ENCODE results near the gene CCDC149. TPM values are rescaled to one million over a fixed set of nuclear protein-coding genes. Genes with fewer than 3 reads are reported as not detected.

CCDC149 gene
- total and polyA plus RNA-seq, 5 donors from 2014 or later, result not detected

DNA sequence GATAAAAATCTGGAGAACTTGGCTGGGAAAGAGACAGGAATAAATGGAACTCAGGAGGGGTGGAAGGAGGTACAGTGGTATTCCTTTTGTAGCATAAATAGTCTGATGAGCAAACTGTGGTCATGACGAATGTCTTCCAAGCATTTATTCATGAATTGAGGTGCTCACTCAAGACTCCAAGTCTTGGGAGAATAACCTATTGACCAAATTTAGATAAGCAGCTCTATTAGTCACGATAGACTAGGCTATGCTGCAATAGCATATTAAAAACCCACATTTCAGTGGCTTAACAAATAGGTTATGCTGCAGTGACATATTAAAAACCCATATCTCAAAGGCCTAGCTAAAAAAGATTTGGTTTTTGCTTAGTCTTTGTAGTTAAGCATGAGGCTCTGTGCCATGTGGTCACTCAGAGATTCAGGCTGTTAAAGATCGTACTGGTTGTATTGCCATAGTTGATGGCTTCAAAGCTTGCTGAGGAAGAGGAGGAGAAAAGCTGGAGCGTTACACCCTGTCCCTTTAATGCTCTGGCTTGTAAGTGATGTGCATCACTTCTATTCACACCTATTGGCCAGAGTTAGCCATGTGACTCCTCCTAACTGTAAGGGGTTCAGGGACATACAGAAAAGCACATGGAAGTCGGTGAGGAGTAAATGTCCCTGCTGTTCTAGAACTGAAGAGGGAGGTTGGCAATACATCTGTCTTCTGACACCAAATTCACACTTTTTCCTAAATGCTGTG is 24.5 kb upstream of the CCDC149 start:
- Mint-ChIP-seq H3K4me1 (no peaks in the 10 kb centered on the region), H3K36me3 (no peaks in the 10 kb centered on the region), H3K4me3 (no peak overlapping the region), H3K27me3 (peaks cover 6% of the 10 kb centered on the region), H3K9me3 (peaks cover 2 to 23% (median 5%) of the 10 kb centered on the region in 7 donors), H3K27ac (no peak overlapping the region)
- Histone ChIP-seq H3K27me3 (ENCODE audit: control insufficient read depth, insufficient read depth, low read length) (no peaks in the 10 kb centered on the region), H3K36me3 (ENCODE audit: control insufficient read depth, insufficient read depth, low read length) (no peaks in the 10 kb centered on the region), H3K9me3 (ENCODE audit: control insufficient read depth in 2 of 2, low read length in 2 of 2) (no peaks in the 10 kb centered on the region), H3K27ac (ENCODE audit: insufficient read depth, low read length, poor library complexity, severe bottlenecking) (no peak overlapping the region), H3K4me3 (ENCODE audit: low read depth, low read length) (no peak overlapping the region), H3K4me1 (ENCODE audit: control insufficient read depth, insufficient read depth, low read length, poor library complexity, severe bottlenecking) (no peaks in the 10 kb centered on the region)
- DNase-seq (no peak), ATAC-seq (ENCODE audit: low read depth in 2 of 2) (no peak)

DNA sequence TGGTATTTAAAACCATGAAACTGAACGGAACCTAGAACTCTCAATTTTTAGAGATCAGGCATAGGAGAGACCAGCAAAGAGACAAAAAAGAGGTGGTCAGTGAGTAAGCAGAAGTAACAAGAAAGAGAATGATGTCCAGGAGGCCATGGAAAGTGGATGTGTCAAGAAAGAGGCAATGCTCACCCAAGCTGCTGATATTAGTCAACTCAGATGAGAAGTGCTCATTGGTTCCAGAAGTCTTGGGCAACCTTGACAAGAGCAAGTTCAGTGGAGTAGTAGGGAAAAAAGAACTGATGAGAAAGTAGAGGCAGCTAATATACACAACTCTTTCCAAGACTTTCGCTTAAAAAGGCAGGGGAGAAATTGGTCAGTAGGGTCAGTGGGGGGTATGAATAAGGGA is 23.0 kb upstream of the CCDC149 start:
- H3K27ac ChIP-seq (ENCODE audit: insufficient read depth, low read length, poor library complexity, severe bottlenecking), result no peak overlapping the region
- H3K4me1 ChIP-seq (ENCODE audit: control insufficient read depth, insufficient read depth, low read length, poor library complexity, severe bottlenecking), result no peaks in the 10 kb centered on the region
- Mint-ChIP-seq H3K4me1 (no peaks in the 10 kb centered on the region), H3K36me3 (no peaks in the 10 kb centered on the region), H3K9me3 (peaks cover 1 to 23% (median 5%) of the 10 kb centered on the region in 7 donors), H3K27me3 (peaks cover 6% of the 10 kb centered on the region), H3K27ac (peak overlapping the region in 1 of 3 donors; percentile 53), H3K4me3 (no peak overlapping the region)
- no peak for DNase-seq
- H3K27me3 ChIP-seq (ENCODE audit: control insufficient read depth, insufficient read depth, low read length), result no peaks in the 10 kb centered on the region
- no peak overlapping the region for H3K4me3 ChIP-seq (ENCODE audit: low read depth, low read length)
- no peaks in the 10 kb centered on the region for H3K36me3 ChIP-seq (ENCODE audit: control insufficient read depth, insufficient read depth, low read length)
- no peak for ATAC-seq (ENCODE audit: low read depth in 2 of 2)
- no peaks in the 10 kb centered on the region for H3K9me3 ChIP-seq (ENCODE audit: control insufficient read depth in 2 of 2, low read length in 2 of 2)

DNA sequence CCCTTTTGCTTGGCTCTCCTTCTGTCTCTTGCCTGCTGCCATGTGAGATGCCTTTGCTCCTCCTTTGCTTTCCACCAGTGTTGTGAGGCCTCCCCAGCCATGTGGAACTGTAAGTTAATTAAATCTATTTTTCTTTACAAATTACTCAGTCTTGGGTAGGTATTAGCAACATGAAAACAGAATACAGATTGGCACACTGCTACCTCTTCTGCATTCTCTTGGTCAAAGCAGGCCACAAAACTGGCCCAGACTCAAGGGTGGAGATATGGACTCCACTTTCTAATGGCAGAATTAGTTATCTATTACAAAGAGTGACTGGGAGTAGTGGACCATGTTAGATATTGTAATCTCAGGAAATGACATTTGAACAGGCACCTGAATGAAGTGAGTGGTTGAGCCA is 21.5 kb upstream of the CCDC149 start:
- ATAC-seq (ENCODE audit: low read depth in 2 of 2), result no peak
- H3K4me1 Mint-ChIP-seq, result no peaks in the 10 kb centered on the region

DNA sequence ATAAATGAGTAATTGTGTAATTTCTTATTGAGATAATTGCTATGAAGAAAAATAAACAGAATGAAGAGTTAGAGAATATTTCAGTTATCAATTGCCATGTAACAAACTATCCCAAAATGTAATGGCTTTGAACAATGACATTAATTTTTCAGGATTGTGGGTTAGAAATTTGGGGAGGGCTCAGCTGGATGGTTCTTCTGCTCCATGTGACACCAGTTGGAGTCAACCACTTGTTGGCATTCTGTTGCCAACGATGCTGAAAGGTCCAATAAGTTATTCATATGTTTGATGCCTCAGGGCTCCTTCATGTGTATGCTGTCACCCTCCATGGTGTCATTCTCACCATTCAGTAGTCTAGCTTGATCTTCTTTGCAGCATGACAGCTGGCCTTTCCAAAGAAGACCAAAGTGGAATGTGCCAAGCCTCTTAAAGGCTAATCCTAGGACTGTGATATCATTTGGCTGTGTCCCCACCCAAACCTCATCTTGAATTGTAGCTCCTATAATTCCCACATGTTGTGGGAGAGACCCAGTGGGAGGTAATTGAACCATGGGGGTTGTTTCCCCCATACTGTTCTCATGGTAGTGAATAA is 20.9 kb upstream of the CCDC149 start:
- H3K27ac ChIP-seq (ENCODE audit: insufficient read depth, low read length, poor library complexity, severe bottlenecking), result no peak overlapping the region
- H3K4me3 ChIP-seq (ENCODE audit: low read depth, low read length), result no peak overlapping the region
- no peak overlapping the region for H3K27ac Mint-ChIP-seq
- no peaks in the 10 kb centered on the region for H3K9me3 ChIP-seq (ENCODE audit: control insufficient read depth in 2 of 2, low read length in 2 of 2)
- DNase-seq (no peak), ATAC-seq (ENCODE audit: low read depth in 2 of 2) (no peak)
- H3K4me3 Mint-ChIP-seq, result no peak overlapping the region
- H3K36me3 Mint-ChIP-seq, result no peaks in the 10 kb centered on the region
- H3K4me1 ChIP-seq (ENCODE audit: control insufficient read depth, insufficient read depth, low read length, poor library complexity, severe bottlenecking), result no peaks in the 10 kb centered on the region
- H3K27me3 ChIP-seq (ENCODE audit: control insufficient read depth, insufficient read depth, low read length), result no peaks in the 10 kb centered on the region
- H3K27me3 Mint-ChIP-seq, result peaks cover 6% of the 10 kb centered on the region
- no peaks in the 10 kb centered on the region for H3K4me1 Mint-ChIP-seq
- H3K9me3 Mint-ChIP-seq, result peaks cover 1 to 23% (median 5%) of the 10 kb centered on the region in 7 donors
- no peaks in the 10 kb centered on the region for H3K36me3 ChIP-seq (ENCODE audit: control insufficient read depth, insufficient read depth, low read length)

More for the DNA sequence above, 21.5 kb upstream of the CCDC149 start:
- Mint-ChIP-seq H3K27me3 (peaks cover 6% of the 10 kb centered on the region), H3K4me3 (no peak overlapping the region), H3K36me3 (no peaks in the 10 kb centered on the region), H3K27ac (no peak overlapping the region), H3K9me3 (peaks cover 1 to 23% (median 5%) of the 10 kb centered on the region in 7 donors)
- H3K4me3 ChIP-seq (ENCODE audit: low read depth, low read length), result no peak overlapping the region
- H3K4me1 ChIP-seq (ENCODE audit: control insufficient read depth, insufficient read depth, low read length, poor library complexity, severe bottlenecking), result no peaks in the 10 kb centered on the region
- DNase-seq, result no peak
- H3K27ac ChIP-seq (ENCODE audit: insufficient read depth, low read length, poor library complexity, severe bottlenecking), result no peak overlapping the region
- no peaks in the 10 kb centered on the region for H3K36me3 ChIP-seq (ENCODE audit: control insufficient read depth, insufficient read depth, low read length)
- H3K27me3 ChIP-seq (ENCODE audit: control insufficient read depth, insufficient read depth, low read length), result no peaks in the 10 kb centered on the region
- H3K9me3 ChIP-seq (ENCODE audit: control insufficient read depth in 2 of 2, low read length in 2 of 2), result no peaks in the 10 kb centered on the region

DNA sequence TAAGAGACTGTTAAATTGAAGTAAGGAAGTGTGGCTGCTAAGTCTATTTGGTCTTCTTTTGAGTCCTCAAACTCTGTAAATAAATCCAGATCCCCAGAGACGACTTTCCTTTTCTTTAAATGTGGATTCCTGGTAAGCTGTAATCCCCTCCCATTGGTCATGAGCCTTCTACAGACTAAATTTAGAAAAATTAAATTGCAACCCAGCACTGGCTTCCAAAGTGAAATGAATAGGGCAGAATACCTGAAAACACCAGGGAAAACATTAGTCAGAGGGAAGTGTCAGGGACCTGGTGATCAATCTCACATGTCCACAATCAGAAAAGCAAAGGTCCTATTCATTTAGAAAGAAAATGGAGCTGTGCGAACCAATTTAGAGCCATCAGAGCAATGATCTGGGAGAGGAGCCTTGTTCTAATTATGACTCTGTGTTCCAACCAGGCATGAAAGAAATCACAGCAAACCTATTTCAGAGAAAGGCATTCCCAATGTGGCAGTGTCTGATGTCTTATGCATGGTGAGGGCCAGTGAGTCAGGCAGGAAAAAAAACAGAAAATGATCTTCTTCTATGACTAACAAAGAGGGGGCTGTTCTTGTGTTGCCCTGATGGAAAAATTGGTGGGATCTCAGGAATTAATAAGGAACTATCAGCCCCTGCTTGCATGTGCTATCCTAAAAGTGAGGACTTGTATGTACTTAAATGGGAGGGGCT is 19.8 kb upstream of the CCDC149 start:
- Histone ChIP-seq H3K36me3 (ENCODE audit: control insufficient read depth, insufficient read depth, low read length) (no peaks in the 10 kb centered on the region), H3K27ac (ENCODE audit: insufficient read depth, low read length, poor library complexity, severe bottlenecking) (no peak overlapping the region), H3K9me3 (ENCODE audit: control insufficient read depth in 2 of 2, low read length in 2 of 2) (no peaks in the 10 kb centered on the region), H3K4me3 (ENCODE audit: low read depth, low read length) (no peak overlapping the region), H3K4me1 (ENCODE audit: control insufficient read depth, insufficient read depth, low read length, poor library complexity, severe bottlenecking) (no peaks in the 10 kb centered on the region), H3K27me3 (ENCODE audit: control insufficient read depth, insufficient read depth, low read length) (no peaks in the 10 kb centered on the region)
- Mint-ChIP-seq H3K4me1 (no peaks in the 10 kb centered on the region), H3K9me3 (peaks cover 1 to 19% (median 5%) of the 10 kb centered on the region in 7 donors), H3K27me3 (peaks cover 6% of the 10 kb centered on the region), H3K27ac (no peak overlapping the region), H3K4me3 (no peak overlapping the region), H3K36me3 (no peaks in the 10 kb centered on the region)
- no peak for ATAC-seq (ENCODE audit: low read depth in 2 of 2)
- DNase-seq, result no peak

DNA sequence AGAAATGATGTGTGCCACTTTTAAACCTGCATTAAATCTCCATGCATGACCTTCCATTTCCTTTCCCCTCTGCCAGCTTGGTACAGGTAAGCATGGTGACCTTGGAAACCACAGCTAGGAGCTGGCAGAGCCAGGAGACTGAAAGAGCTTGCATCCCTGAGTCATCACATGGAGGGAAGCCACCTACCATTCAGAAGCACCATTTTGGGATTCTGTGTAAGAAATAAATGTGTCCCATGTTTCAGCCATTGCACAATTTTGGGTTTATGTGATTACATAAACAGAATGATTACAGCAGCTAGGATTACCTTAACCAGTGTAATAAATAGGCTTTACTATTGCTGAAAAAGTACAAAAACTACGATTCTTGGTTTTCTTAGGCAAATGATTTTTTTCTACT is 17.3 kb upstream of the CCDC149 start:
- no peaks in the 10 kb centered on the region for H3K36me3 Mint-ChIP-seq
- Histone ChIP-seq H3K9me3 (ENCODE audit: control insufficient read depth in 2 of 2, low read length in 2 of 2) (no peaks in the 10 kb centered on the region), H3K36me3 (ENCODE audit: control insufficient read depth, insufficient read depth, low read length) (no peaks in the 10 kb centered on the region), H3K4me1 (ENCODE audit: control insufficient read depth, insufficient read depth, low read length, poor library complexity, severe bottlenecking) (no peaks in the 10 kb centered on the region), H3K4me3 (ENCODE audit: low read depth, low read length) (no peak overlapping the region), H3K27me3 (ENCODE audit: control insufficient read depth, insufficient read depth, low read length) (no peaks in the 10 kb centered on the region), H3K27ac (ENCODE audit: insufficient read depth, low read length, poor library complexity, severe bottlenecking) (no peak overlapping the region)
- no peaks in the 10 kb centered on the region for H3K4me1 Mint-ChIP-seq
- DNase-seq (no peak), ATAC-seq (ENCODE audit: low read depth in 2 of 2) (no peak)
- H3K9me3 Mint-ChIP-seq, result peaks cover 0 to 7% (median 3%) of the 10 kb centered on the region in 7 donors
- peaks cover 5% of the 10 kb centered on the region for H3K27me3 Mint-ChIP-seq
- H3K4me3 Mint-ChIP-seq, result no peak overlapping the region
- no peak overlapping the region for H3K27ac Mint-ChIP-seq

DNA sequence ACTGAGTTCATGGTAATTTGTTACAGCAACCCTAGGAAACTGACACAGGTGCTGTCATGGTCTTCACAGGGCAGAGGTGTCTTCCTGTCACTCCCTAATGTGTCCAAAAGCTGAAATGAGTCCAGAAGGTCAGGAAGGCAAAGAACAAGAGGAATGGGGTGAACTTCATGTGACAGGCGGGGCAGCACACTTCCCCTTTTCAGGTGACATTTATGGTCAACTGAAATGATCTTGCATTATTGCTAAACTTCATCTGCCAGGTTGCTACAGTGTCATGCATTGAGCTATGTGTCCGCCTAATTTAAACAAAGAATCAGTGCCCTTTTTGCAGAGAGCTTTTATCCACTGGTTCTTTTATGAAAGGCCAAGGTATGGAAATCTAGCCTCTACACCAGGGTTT is 15.9 kb upstream of the CCDC149 start:
- no peak for DNase-seq
- no peaks in the 10 kb centered on the region for H3K27me3 ChIP-seq (ENCODE audit: control insufficient read depth, insufficient read depth, low read length)
- no peak overlapping the region for H3K4me3 Mint-ChIP-seq
- H3K4me1 Mint-ChIP-seq, result no peaks in the 10 kb centered on the region
- H3K4me3 ChIP-seq (ENCODE audit: low read depth, low read length), result no peak overlapping the region
- H3K27ac Mint-ChIP-seq, result no peak overlapping the region
- H3K9me3 Mint-ChIP-seq, result peaks cover 0 to 7% (median 0%) of the 10 kb centered on the region in 7 donors
- H3K36me3 ChIP-seq (ENCODE audit: control insufficient read depth, insufficient read depth, low read length), result no peaks in the 10 kb centered on the region
- H3K36me3 Mint-ChIP-seq, result no peaks in the 10 kb centered on the region
- no peaks in the 10 kb centered on the region for H3K9me3 ChIP-seq (ENCODE audit: control insufficient read depth in 2 of 2, low read length in 2 of 2)
- peaks cover 5% of the 10 kb centered on the region for H3K27me3 Mint-ChIP-seq
- no peak overlapping the region for H3K27ac ChIP-seq (ENCODE audit: insufficient read depth, low read length, poor library complexity, severe bottlenecking)
- H3K4me1 ChIP-seq (ENCODE audit: control insufficient read depth, insufficient read depth, low read length, poor library complexity, severe bottlenecking), result no peaks in the 10 kb centered on the region
- ATAC-seq (ENCODE audit: low read depth in 2 of 2), result no peak
